SK-N-SH (cell line): ENCODE results near the gene NPM1. TPM values are rescaled to one million over a fixed set of nuclear protein-coding genes. Genes with fewer than 3 reads are reported as not detected.
A peak's percentile ranks its signal among the peaks of the same experiment; 100 is the strongest.

Experiments used
- CTCF ChIA-PET: fragments of 300-600, 350-600 bp; formaldehyde crosslinking; extraction: SDS; loops from one replicate; lab custom pipeline; 2021; lab: Yijun Ruan, JAX
- POLR2A ChIA-PET: fragments of 350-600 bp; sonication (Branson Sonifier 250); formaldehyde crosslinking; extraction: SDS; loops from one replicate; lab custom pipeline; 2020; ENCODE audit warnings: antibody characterized with exemption, inconsistent platforms; lab: Yijun Ruan, JAX
- DNase-seq: peaks from one replicate; pipeline ENCODE4 v3.0.0; 2012
- H2AFZ ChIP-seq: fragments of 200-600 bp; sonication (generic); 2 replicates; pipeline ENCODE4 v1.8.1; 2016; ENCODE audit warnings: antibody characterized with exemption, mild to moderate bottlenecking, low read depth
- H3F3A ChIP-seq: fragments of 200-600 bp; sonication (generic); replicated peaks from 2 replicates; pipeline ENCODE3; 2016; ENCODE audit warnings: antibody characterized with exemption, mild to moderate bottlenecking; ENCODE audit not compliant: insufficient read depth
- H3K27ac ChIP-seq, 2 experiments: fragments of 200-500 bp in 1 of 2; fragments of 200-600 bp in 1 of 2; sonication (Bioruptor generic) in 1 of 2; sonication (generic), shearing (Covaris generic) in 1 of 2; 2 replicates each; pipeline versions ENCODE4 v1.5.1 to v1.6.1; 2014 to 2016; ENCODE audit warnings: low read depth in 2 of 2, inconsistent platforms in 1 of 2, low read length in 1 of 2, mild to moderate bottlenecking in 1 of 2, mixed read lengths in 1 of 2
- H3K27me3 ChIP-seq: fragments of 200-600 bp; sonication (generic), shearing (Covaris generic); 2 replicates; pipeline ENCODE4 v1.6.1; 2016; ENCODE audit warnings: mixed run types; ENCODE audit not compliant: insufficient read depth
- H3K36me3 ChIP-seq, 2 experiments: fragments of 200-500 bp in 1 of 2; fragments of 200-600 bp in 1 of 2; sonication (Bioruptor generic) in 1 of 2; sonication (generic) in 1 of 2; replicated peaks in 1 of 2; 2 replicates each; pipeline versions ENCODE3 to v1.5.1; 2014 to 2016; ENCODE audit warnings: low read length in 1 of 2, mild to moderate bottlenecking in 1 of 2; ENCODE audit not compliant: insufficient read depth in 2 of 2, control insufficient read depth in 1 of 2
- H3K4me1 ChIP-seq, 2 experiments: fragments of 200-500 bp in 1 of 2; fragments of 200-600 bp in 1 of 2; sonication (Bioruptor generic) in 1 of 2; sonication (generic), shearing (Covaris generic) in 1 of 2; 2 replicates each; pipeline versions ENCODE4 v1.5.1 to v1.6.1; 2014 to 2016; ENCODE audit warnings: low read depth in 1 of 2, low read length in 1 of 2, mixed run types in 1 of 2; ENCODE audit not compliant: insufficient read depth in 2 of 2, control insufficient read depth in 1 of 2
- H3K4me2 ChIP-seq: fragments of 200-600 bp; sonication (generic), shearing (Covaris generic); 2 replicates; pipeline ENCODE4 v1.6.1; 2017; ENCODE audit warnings: mixed run types
- H3K4me3 ChIP-seq, 2 experiments: fragments of 200-500 bp in 1 of 2; fragments of 200-600 bp in 1 of 2; sonication (Bioruptor generic) in 1 of 2; sonication (generic), shearing (Covaris generic) in 1 of 2; 2 replicates each; pipeline versions ENCODE4 v1.5.1 to v1.8.1; 2014 to 2016; ENCODE audit warnings: low read depth in 2 of 2, inconsistent platforms in 1 of 2, low read length in 1 of 2, mild to moderate bottlenecking in 1 of 2, mixed read lengths in 1 of 2, moderate library complexity in 1 of 2
- H3K79me2 ChIP-seq: fragments of 200-600 bp; sonication (generic); 2 replicates; pipeline ENCODE4 v1.8.1; 2017; ENCODE audit warnings: mild to moderate bottlenecking; ENCODE audit not compliant: insufficient read depth
- H3K9ac ChIP-seq: fragments of 200-600 bp; sonication (generic); 2 replicates; pipeline ENCODE4 v1.6.1; 2017; ENCODE audit warnings: mixed run types
- H3K9me2 ChIP-seq: fragments of 200-600 bp; sonication (generic); 2 replicates; pipeline ENCODE4 v1.6.1; 2017; ENCODE audit warnings: mixed run types
- H3K9me3 ChIP-seq: fragments of 200-600 bp; sonication (generic); 2 replicates; pipeline ENCODE4 v1.6.1; 2017; ENCODE audit warnings: mixed run types, mild to moderate bottlenecking, moderate library complexity
- H4K20me1 ChIP-seq: fragments of 200-600 bp; sonication (generic); 2 replicates; pipeline ENCODE4 v1.6.1; 2017; ENCODE audit warnings: mild to moderate bottlenecking, mixed run types; ENCODE audit not compliant: insufficient read depth
- CHD2 ChIP-seq: fragments of 150-350 bp; IDR thresholded peaks from 2 replicates; pipeline ENCODE4 v1.6.1; 2018; ENCODE audit warnings: low read length; ENCODE audit not compliant: partially characterized antibody
- CTCF ChIP-seq: fragments of 200-600 bp; sonication (generic); IDR thresholded peaks from 2 replicates; pipeline ENCODE4 v1.6.1; 2017; ENCODE audit warnings: antibody characterized with exemption, mild to moderate bottlenecking, moderate library complexity
- EP300 ChIP-seq, 2 experiments: IDR thresholded peaks; 2 replicates each; pipeline versions ENCODE4 v1.4.0 to v1.6.1; 2012; ENCODE audit warnings: borderline replicate concordance in 1 of 2, low read depth in 1 of 2, low read length in 1 of 2
- EZH2phosphoT487 ChIP-seq: fragments of 200-600 bp; sonication (generic); IDR thresholded peaks from 2 replicates; pipeline ENCODE4 v1.6.1; 2017; ENCODE audit warnings: low read depth, mixed run types, mild to moderate bottlenecking, antibody characterized with exemption, moderate library complexity, borderline replicate concordance
- FOXM1 ChIP-seq: IDR thresholded peaks from 2 replicates; pipeline ENCODE4 v1.4.0; 2012; ENCODE audit warnings: low read depth, mild to moderate bottlenecking
- GABPA ChIP-seq: IDR thresholded peaks from 2 replicates; pipeline ENCODE4 v1.4.0; 2012; ENCODE audit warnings: low read depth, mild to moderate bottlenecking
- GATA2 ChIP-seq: sonication (generic); formaldehyde crosslinking; IDR thresholded peaks from 2 replicates; pipeline ENCODE4 v1.5.0; 2020; ENCODE audit warnings: mild to moderate bottlenecking, missing genetic modification reagents
- JUND ChIP-seq: IDR thresholded peaks from 2 replicates; pipeline ENCODE4 v1.4.0; 2012
- MEF2A ChIP-seq: IDR thresholded peaks from 2 replicates; pipeline ENCODE4 v1.4.0; 2012; ENCODE audit warnings: low read depth, borderline replicate concordance
- MXI1 ChIP-seq: IDR thresholded peaks from 2 replicates; pipeline ENCODE4 v1.6.1; 2012; ENCODE audit warnings: mild to moderate bottlenecking, low read depth, low read length, improper control_type of control experiment
- NRF1 ChIP-seq: IDR thresholded peaks from 2 replicates; pipeline ENCODE4 v1.6.1; 2012; ENCODE audit warnings: low read depth, mild to moderate bottlenecking, low read length
- RAD21 ChIP-seq: IDR thresholded peaks from 2 replicates; pipeline ENCODE4 v1.6.1; 2012; ENCODE audit warnings: mild to moderate bottlenecking, low read length
- RFX5 ChIP-seq: IDR thresholded peaks from 2 replicates; pipeline ENCODE4 v1.6.1; 2012; ENCODE audit warnings: mild to moderate bottlenecking, improper control_type of control experiment, low read length
- RXRA ChIP-seq: IDR thresholded peaks from 2 replicates; pipeline ENCODE4 v1.4.0; 2012; ENCODE audit warnings: low read depth, mild to moderate bottlenecking, borderline replicate concordance
- SMC3 ChIP-seq: IDR thresholded peaks from 2 replicates; pipeline ENCODE4 v1.6.1; 2012; ENCODE audit warnings: low read depth, low read length, improper control_type of control experiment
- TAF1 ChIP-seq: IDR thresholded peaks from 2 replicates; pipeline ENCODE4 v1.6.1; 2012; ENCODE audit warnings: low read depth, mild to moderate bottlenecking, low read length, moderate library complexity, borderline replicate concordance
- YY1 ChIP-seq: IDR thresholded peaks from 2 replicates; pipeline ENCODE4 v1.4.0; 2012; ENCODE audit warnings: low read depth, mild to moderate bottlenecking
- WGBS: methylation state at CpG from one replicate; pipeline ENCODE4 v1.1.6; 2017; ENCODE audit warnings: low lambda C conversion rate; 5-methylcytosine and 5-hydroxymethylcytosine counted together
- polyA plus RNA-seq, 3 experiments: library from polyadenylated mRNA; depleted of rRNA; stranded (reverse); fragments of >200 nt; gene quantifications; 2 replicates each; pipeline ENCODE4 v1.2.3, GENCODE V29; 2012
- TF ChIP-seq, protein P1 (sequence below): IDR thresholded peaks from 2 replicates; pipeline ENCODE4 v1.4.0; 2012; ENCODE audit warnings: low read depth, borderline replicate concordance
- TF ChIP-seq, protein P2 (sequence below): IDR thresholded peaks from 2 replicates; pipeline ENCODE4 v1.4.0; 2012; ENCODE audit warnings: low read depth, borderline replicate concordance

NPM1 gene
- polyA plus RNA-seq, 1 of the 3 experiments (the other 2 are of a cell fraction): 4,764 TPM

DNA sequence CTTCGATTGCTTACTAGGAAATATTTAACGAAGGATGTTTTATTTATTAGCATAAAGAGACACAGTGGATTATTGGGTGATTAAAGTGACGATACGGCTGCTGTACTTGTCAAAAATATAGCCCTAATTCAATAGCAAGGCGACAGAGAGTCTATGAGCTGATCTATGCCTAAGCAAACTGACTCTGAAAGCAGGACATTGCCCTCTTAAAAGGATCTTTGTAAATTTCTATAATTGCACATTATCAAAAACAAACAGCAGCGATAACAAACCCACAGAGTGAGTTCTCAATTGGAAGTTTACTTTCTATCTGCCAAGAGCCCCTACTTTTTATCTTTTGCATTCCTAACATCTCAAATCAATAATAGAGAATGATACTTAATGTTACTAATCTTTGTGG, 47.2 kb upstream of the NPM1 start:
- Histone ChIP-seq H3K9me2 (no peaks in the 10 kb centered on the region), H3K4me2 (no peak overlapping the region), H3K27ac (no peak overlapping the region), H2AFZ (no peak overlapping the region), H3F3A (no peaks in the 10 kb centered on the region), H3K9ac (no peak overlapping the region), H3K27me3 (no peaks in the 10 kb centered on the region), H3K4me1 (peaks cover 0 to 6% of the 10 kb centered on the region in 2 experiments; a peak in 1 of 4 replicates), H3K36me3 (no peaks in the 10 kb centered on the region), H3K4me3 (no peak overlapping the region), H3K79me2 (no peaks in the 10 kb centered on the region), H4K20me1 (no peaks in the 10 kb centered on the region), H3K9me3 (no peaks in the 10 kb centered on the region)
- ChIA-PET CTCF (interaction anchor here (0.6 to 4.3 kb wide), 11 partner anchors 9 to 596 kb away, joined by 3 to 62 read pairs (median 4); no protein-coding TSS in a partner anchor), POLR2A (no interaction called here)
- no peak for DNase-seq
- 72% methylated on average over 6 of the region's 6 CpGs for WGBS
- TF ChIP-seq SMC3 (no peak), EZH2phosphoT487 (no peak), FOXM1 (no peak), MXI1 (no peak), MEF2A (no peak), TAF1 (no peak), JUND (no peak), CHD2 (no peak)

DNA sequence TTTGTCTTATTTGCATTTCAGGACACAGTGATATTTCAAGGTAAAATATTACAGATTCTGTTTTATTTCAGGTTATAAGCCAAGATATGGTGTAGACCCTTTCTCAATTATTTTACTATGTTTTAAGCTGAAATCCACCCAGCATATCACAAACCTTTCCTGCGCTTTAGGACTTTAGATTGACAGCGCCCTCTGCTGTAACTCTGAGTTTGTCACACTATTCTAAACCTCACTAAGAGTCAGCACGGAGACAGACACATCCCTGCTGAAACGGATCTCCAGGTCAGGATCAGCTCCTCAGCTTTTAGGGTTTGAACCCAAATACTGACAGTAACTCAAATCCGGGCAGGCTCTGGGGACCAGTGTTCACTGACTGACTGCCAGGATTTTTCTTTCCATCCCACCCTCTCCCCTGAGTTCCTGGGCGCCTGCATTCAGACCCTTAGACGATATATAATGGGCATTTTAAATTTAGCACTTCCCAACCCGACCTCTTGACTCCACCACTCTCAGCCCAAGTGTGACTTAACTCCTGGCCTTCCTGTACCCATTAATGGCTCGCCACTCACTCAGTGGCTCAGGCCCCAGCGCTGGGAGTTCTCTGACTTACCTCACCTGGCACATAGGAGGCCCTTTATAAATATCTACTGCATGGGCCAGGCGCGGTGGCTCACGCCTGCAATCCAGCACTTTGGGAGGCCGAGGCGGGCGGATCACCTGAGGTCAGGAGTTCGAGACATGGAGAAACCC, 45.1 kb upstream of the NPM1 start:
- no peak overlapping the region for H3K9ac ChIP-seq
- no peak for TF ChIP-seq GABPA
- TF ChIP-seq CTCF: peak; percentile 84
- no peak for TF ChIP-seq RXRA
- TF ChIP-seq, protein P1, sequence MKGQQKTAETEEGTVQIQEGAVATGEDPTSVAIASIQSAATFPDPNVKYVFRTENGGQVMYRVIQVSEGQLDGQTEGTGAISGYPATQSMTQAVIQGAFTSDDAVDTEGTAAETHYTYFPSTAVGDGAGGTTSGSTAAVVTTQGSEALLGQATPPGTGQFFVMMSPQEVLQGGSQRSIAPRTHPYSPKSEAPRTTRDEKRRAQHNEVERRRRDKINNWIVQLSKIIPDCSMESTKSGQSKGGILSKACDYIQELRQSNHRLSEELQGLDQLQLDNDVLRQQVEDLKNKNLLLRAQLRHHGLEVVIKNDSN: no peak
- TF ChIP-seq, protein P2, sequence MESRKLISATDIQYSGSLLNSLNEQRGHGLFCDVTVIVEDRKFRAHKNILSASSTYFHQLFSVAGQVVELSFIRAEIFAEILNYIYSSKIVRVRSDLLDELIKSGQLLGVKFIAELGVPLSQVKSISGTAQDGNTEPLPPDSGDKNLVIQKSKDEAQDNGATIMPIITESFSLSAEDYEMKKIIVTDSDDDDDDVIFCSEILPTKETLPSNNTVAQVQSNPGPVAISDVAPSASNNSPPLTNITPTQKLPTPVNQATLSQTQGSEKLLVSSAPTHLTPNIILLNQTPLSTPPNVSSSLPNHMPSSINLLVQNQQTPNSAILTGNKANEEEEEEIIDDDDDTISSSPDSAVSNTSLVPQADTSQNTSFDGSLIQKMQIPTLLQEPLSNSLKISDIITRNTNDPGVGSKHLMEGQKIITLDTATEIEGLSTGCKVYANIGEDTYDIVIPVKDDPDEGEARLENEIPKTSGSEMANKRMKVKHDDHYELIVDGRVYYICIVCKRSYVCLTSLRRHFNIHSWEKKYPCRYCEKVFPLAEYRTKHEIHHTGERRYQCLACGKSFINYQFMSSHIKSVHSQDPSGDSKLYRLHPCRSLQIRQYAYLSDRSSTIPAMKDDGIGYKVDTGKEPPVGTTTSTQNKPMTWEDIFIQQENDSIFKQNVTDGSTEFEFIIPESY: no peak
- no peak for TF ChIP-seq NRF1
- TF ChIP-seq RFX5: peak; percentile 40
- TF ChIP-seq EP300 (IDR thresholded peaks at IDR 0.05; ENCODE audit: borderline replicate concordance in 1 of 2, low read depth in 1 of 2, low read length in 1 of 2): no peak
- TF ChIP-seq SMC3: peak; percentile 96
- peak; percentile 96 for TF ChIP-seq RAD21
- TF ChIP-seq YY1: no peak
- TF ChIP-seq MXI1: no peak
- no peak for TF ChIP-seq GATA2 (CRISPR knock-in tag)
- no peak for TF ChIP-seq CHD2
- TF ChIP-seq, all 33 proteins: peak for 4
- Histone ChIP-seq H3K27me3 (no peaks in the 10 kb centered on the region), H3K79me2 (no peaks in the 10 kb centered on the region), H3F3A (no peaks in the 10 kb centered on the region), H2AFZ (no peak overlapping the region), H3K4me2 (no peak overlapping the region), H3K9me3 (no peaks in the 10 kb centered on the region), H3K36me3 (no peaks in the 10 kb centered on the region), H3K9me2 (no peaks in the 10 kb centered on the region), H3K4me3 (no peak overlapping the region; a peak in 1 of 4 replicates), H4K20me1 (no peaks in the 10 kb centered on the region), H3K4me1 (peaks cover 0 to 2% of the 10 kb centered on the region in 2 experiments; a peak in 1 of 4 replicates), H3K27ac (no peak overlapping the region)
- 49% methylated on average over 17 of the region's 17 CpGs for WGBS
- DNase-seq: peak; percentile 73
- ChIA-PET CTCF (interaction anchor here (0.6 to 4.3 kb wide), 70 partner anchors 10 to 610 kb away, joined by 3 to 62 read pairs (median 4); partner anchors contain the start of gene NPM1), POLR2A (no interaction called here)
